Measurements from ENCODE around the gene DCANP1. TPM values are rescaled to one million over a fixed set of nuclear protein-coding genes. Genes with fewer than 3 reads are reported as not detected.

Gene DCANP1
- total RNA-seq, 3 donors from 2014 or later (not counting 1 experiment from before 2014, with no cell fraction given): 0.07 TPM; not detected in 2

DNA sequence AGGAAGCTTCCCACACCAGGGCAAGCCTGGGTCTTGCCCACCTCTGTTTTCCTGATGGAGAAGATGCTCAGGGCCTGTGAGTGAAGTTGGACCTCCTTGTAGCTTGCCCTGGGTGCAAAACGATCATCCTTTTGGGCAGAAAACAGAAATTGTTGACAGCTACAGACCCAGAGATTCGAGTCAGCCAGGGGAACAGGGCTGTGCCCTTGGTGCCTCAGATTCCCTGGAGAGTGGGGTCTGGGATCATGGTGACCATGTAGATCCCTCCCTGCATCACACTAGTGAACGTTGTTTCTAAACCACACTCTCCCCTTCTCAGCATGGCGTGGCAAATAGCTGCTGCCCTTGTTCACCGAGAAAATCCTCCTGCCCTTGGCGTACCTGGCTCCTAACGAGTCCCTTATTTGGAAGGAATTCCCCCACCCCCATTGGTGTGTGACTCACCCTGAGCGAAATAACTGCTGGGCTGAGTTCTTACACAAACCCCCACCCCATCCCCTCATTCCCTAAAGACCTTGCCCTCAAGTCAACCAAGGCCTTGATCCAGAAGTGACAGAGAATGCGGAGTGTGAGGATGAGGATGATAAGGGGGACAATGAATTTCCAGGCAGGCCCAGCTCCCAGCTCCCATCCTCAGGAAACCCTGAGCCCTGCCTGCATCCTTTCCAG, 1.1 kb upstream of the DCANP1 start:
- no peak for ATAC-seq
- H3K27ac ChIP-seq (ENCODE audit: low read length): no peak overlapping the region
- H3K9me3 ChIP-seq (ENCODE audit: control insufficient read depth, insufficient read depth, low read length): no peaks in the 10 kb centered on the region
- no peak overlapping the region for H3K4me3 Mint-ChIP-seq
- peaks cover 8 to 11% of the 10 kb centered on the region in 2 donors for H3K27me3 Mint-ChIP-seq (ENCODE audit: low read depth in 2 of 2)
- no peaks in the 10 kb centered on the region for H3K36me3 ChIP-seq (ENCODE audit: control insufficient read depth, insufficient read depth, low read length)
- no peaks in the 10 kb centered on the region for H3K9me3 Mint-ChIP-seq
- H3K27me3 ChIP-seq (ENCODE audit: control insufficient read depth, insufficient read depth, low read length): no peaks in the 10 kb centered on the region
- peaks cover 9 to 11% of the 10 kb centered on the region in 2 donors for H3K4me1 Mint-ChIP-seq
- 78% methylated on average over 8 of the region's 9 CpGs for WGBS (ENCODE audit: insufficient coverage)
- no peaks in the 10 kb centered on the region for H3K36me3 Mint-ChIP-seq
- DNase-seq: no peak
- H3K27ac Mint-ChIP-seq: no peak overlapping the region
- no peak for TF ChIP-seq CTCF (IDR thresholded peaks at IDR 0.05)
- intact Hi-C loops (cut with micrococcal nuclease): no loop called here
- peaks cover 18% of the 10 kb centered on the region for H3K4me1 ChIP-seq (ENCODE audit: control insufficient read depth, insufficient read depth, low read length)
- no peak overlapping the region for H3K4me3 ChIP-seq (ENCODE audit: low read length)

DNA sequence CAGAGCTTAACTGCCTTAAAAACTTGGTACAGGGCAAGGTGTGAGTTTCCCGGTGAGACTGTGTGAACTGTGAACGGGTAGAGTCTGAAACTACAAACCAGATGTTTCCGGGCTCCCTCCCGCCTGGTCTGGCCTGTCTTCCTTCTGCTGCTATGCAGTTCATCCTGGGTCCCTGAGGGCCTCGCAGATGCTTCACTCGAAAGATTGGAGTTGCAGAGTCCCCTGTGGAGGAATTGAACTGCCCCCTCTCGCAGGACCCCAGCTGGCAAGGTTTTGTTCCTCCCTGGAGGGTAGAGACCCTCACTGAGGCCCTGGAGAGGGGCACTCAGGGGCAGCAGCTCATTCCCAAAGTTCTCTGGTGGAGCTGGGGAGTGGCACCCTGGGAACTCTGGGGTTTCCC, 533 bp downstream of the DCANP1 start:
- H3K27ac Mint-ChIP-seq: no peak overlapping the region
- H3K4me1 Mint-ChIP-seq: peaks cover 9 to 11% of the 10 kb centered on the region in 2 donors
- Histone ChIP-seq H3K27ac (ENCODE audit: low read length) (no peak overlapping the region), H3K4me1 (ENCODE audit: control insufficient read depth, insufficient read depth, low read length) (peaks cover 20% of the 10 kb centered on the region), H3K27me3 (ENCODE audit: control insufficient read depth, insufficient read depth, low read length) (no peaks in the 10 kb centered on the region), H3K9me3 (ENCODE audit: control insufficient read depth, insufficient read depth, low read length) (no peaks in the 10 kb centered on the region), H3K4me3 (ENCODE audit: low read length) (no peak overlapping the region), H3K36me3 (ENCODE audit: control insufficient read depth, insufficient read depth, low read length) (no peaks in the 10 kb centered on the region)
- H3K27me3 Mint-ChIP-seq (ENCODE audit: low read depth in 2 of 2): peaks cover 8 to 9% of the 10 kb centered on the region in 2 donors
- H3K36me3 Mint-ChIP-seq: no peaks in the 10 kb centered on the region
- H3K4me3 Mint-ChIP-seq: no peak overlapping the region
- no peak for TF ChIP-seq CTCF (IDR thresholded peaks at IDR 0.05)
- ATAC-seq (peak in 1 of 3 donors; percentile 43), DNase-seq (no peak)
- intact Hi-C loops (cut with micrococcal nuclease): no loop called here
- WGBS (ENCODE audit: insufficient coverage): 41% methylated on average over 7 of the region's 7 CpGs
- H3K9me3 Mint-ChIP-seq: no peaks in the 10 kb centered on the region

GRCh38 chr5:135446206-135446605, 942 bp downstream of the DCANP1 start:
- intact Hi-C loops (cut with micrococcal nuclease): no loop called here
- no peak overlapping the region for H3K4me3 Mint-ChIP-seq
- WGBS (ENCODE audit: insufficient coverage): 71% methylated on average over 9 of the region's 9 CpGs

More at GRCh38 chr5:135446206-135446605, 942 bp downstream of the DCANP1 start:
- Histone ChIP-seq H3K4me1 (ENCODE audit: control insufficient read depth, insufficient read depth, low read length) (peaks cover 23% of the 10 kb centered on the region), H3K36me3 (ENCODE audit: control insufficient read depth, insufficient read depth, low read length) (no peaks in the 10 kb centered on the region), H3K27me3 (ENCODE audit: control insufficient read depth, insufficient read depth, low read length) (no peaks in the 10 kb centered on the region), H3K4me3 (ENCODE audit: low read length) (no peak overlapping the region), H3K9me3 (ENCODE audit: control insufficient read depth, insufficient read depth, low read length) (no peaks in the 10 kb centered on the region), H3K27ac (ENCODE audit: low read length) (no peak overlapping the region)
- DNase-seq (no peak), ATAC-seq (no peak)
- Mint-ChIP-seq H3K4me1 (peaks cover 9 to 11% of the 10 kb centered on the region in 2 donors), H3K27me3 (ENCODE audit: low read depth in 2 of 2) (peaks cover 8 to 10% of the 10 kb centered on the region in 2 donors), H3K9me3 (no peaks in the 10 kb centered on the region), H3K36me3 (no peaks in the 10 kb centered on the region), H3K27ac (no peak overlapping the region)
- TF ChIP-seq CTCF (IDR thresholded peaks at IDR 0.05): no peak

Measured in natural killer cell (primary cell).